Stomach smooth muscle (tissue), 2 donors: ENCODE measurements around the gene DTD1.

ENCODE experiments used
- H3K27ac ChIP-seq: one replicate; pipeline ENCODE4 v1.7.0; 2013; ENCODE audit warnings: mild to moderate bottlenecking, low read length, inconsistent platforms
- H3K27me3 ChIP-seq, 2 donors: one replicate each; pipeline ENCODE4 v1.7.0; 2013; ENCODE audit warnings: low read length in 2 of 2; ENCODE audit not compliant: insufficient read depth in 2 of 2, control insufficient read depth in 1 of 2
- H3K36me3 ChIP-seq, 2 donors: one replicate each; pipeline ENCODE4 v1.7.0; 2013; ENCODE audit warnings: low read length in 2 of 2; ENCODE audit not compliant: control insufficient read depth in 2 of 2, insufficient read depth in 2 of 2
- H3K4me1 ChIP-seq: one replicate; pipeline ENCODE4 v1.7.0; 2013; ENCODE audit warnings: low read length; ENCODE audit not compliant: control insufficient read depth, insufficient read depth
- H3K4me3 ChIP-seq, 2 donors: one replicate each; pipeline ENCODE4 v1.7.0; 2013; ENCODE audit warnings: low read length in 2 of 2
- H3K9ac ChIP-seq, 2 donors: one replicate each; pipeline ENCODE4 v1.7.0; 2013; ENCODE audit warnings: low read length in 2 of 2, mild to moderate bottlenecking in 1 of 2
- H3K9me3 ChIP-seq, 2 donors: one replicate each; pipeline ENCODE4 v1.7.0; 2013; ENCODE audit warnings: low read length in 2 of 2; ENCODE audit not compliant: control insufficient read depth in 2 of 2
- donor health status: healthy.
- donor health status: Pancreatic carcinoma.

DTD1 gene

GRCh38 chr20:18662279-18663040, 74.6 kb downstream of the DTD1 start:
- Histone ChIP-seq H3K27me3 (no peaks in the 10 kb centered on the region), H3K4me3 (no peak overlapping the region), H3K27ac (no peak overlapping the region), H3K4me1 (peaks cover 3% of the 10 kb centered on the region), H3K9me3 (no peaks in the 10 kb centered on the region), H3K36me3 (no peaks in the 10 kb centered on the region), H3K9ac (no peak overlapping the region)

- Histone ChIP-seq H3K27ac (no peak overlapping the region), H3K27me3 (no peaks in the 10 kb centered on the region), H3K4me1 (peaks cover 7% of the 10 kb centered on the region), H3K9ac (no peak overlapping the region), H3K9me3 (no peaks in the 10 kb centered on the region), H3K36me3 (no peaks in the 10 kb centered on the region), H3K4me3 (no peak overlapping the region)
Observed at GRCh38 chr20:18663932-18664331, 76.1 kb downstream of the DTD1 start.

- no peaks in the 10 kb centered on the region for H3K36me3 ChIP-seq
- no peaks in the 10 kb centered on the region for H3K27me3 ChIP-seq
Observed at GRCh38 chr20:18665135-18665534, 77.3 kb downstream of the DTD1 start.

GRCh38 chr20:18666803-18667415, 79.1 kb downstream of the DTD1 start:
- Histone ChIP-seq H3K27me3 (no peaks in the 10 kb centered on the region), H3K9me3 (no peaks in the 10 kb centered on the region), H3K4me3 (no peak overlapping the region), H3K9ac (no peak overlapping the region), H3K27ac (no peak overlapping the region), H3K36me3 (no peaks in the 10 kb centered on the region), H3K4me1 (peaks cover 30% of the 10 kb centered on the region)

More at GRCh38 chr20:18665135-18665534, 77.3 kb downstream of the DTD1 start:
- peaks cover 18% of the 10 kb centered on the region for H3K4me1 ChIP-seq
- H3K27ac ChIP-seq = no peak overlapping the region
- no peak overlapping the region for H3K9ac ChIP-seq
- no peak overlapping the region for H3K4me3 ChIP-seq
- no peaks in the 10 kb centered on the region for H3K9me3 ChIP-seq

- H3K4me1 ChIP-seq = peaks cover 30% of the 10 kb centered on the region
- H3K9ac ChIP-seq = no peak overlapping the region
- H3K27ac ChIP-seq = no peak overlapping the region
- no peaks in the 10 kb centered on the region for H3K27me3 ChIP-seq
- no peaks in the 10 kb centered on the region for H3K36me3 ChIP-seq
- no peaks in the 10 kb centered on the region for H3K9me3 ChIP-seq
- no peak overlapping the region for H3K4me3 ChIP-seq
Observed at GRCh38 chr20:18669241-18670019, 81.6 kb downstream of the DTD1 start.

- no peaks in the 10 kb centered on the region for H3K36me3 ChIP-seq
- no peak overlapping the region for H3K27ac ChIP-seq
- no peaks in the 10 kb centered on the region for H3K9me3 ChIP-seq
- H3K4me1 ChIP-seq = peaks cover 30% of the 10 kb centered on the region
- no peak overlapping the region for H3K4me3 ChIP-seq
- no peak overlapping the region for H3K9ac ChIP-seq
- H3K27me3 ChIP-seq = no peaks in the 10 kb centered on the region
Observed at GRCh38 chr20:18671203-18671710, 83.4 kb downstream of the DTD1 start.

- Histone ChIP-seq H3K27me3 (no peaks in the 10 kb centered on the region), H3K4me1 (peaks cover 27% of the 10 kb centered on the region), H3K9ac (no peak overlapping the region), H3K27ac (no peak overlapping the region), H3K4me3 (no peak overlapping the region), H3K9me3 (no peaks in the 10 kb centered on the region), H3K36me3 (no peaks in the 10 kb centered on the region)
Observed at GRCh38 chr20:18672834-18673233, 85.0 kb downstream of the DTD1 start.

GRCh38 chr20:18676396-18676795, 88.5 kb downstream of the DTD1 start:
- H3K9me3 ChIP-seq = no peaks in the 10 kb centered on the region
- H3K36me3 ChIP-seq = no peaks in the 10 kb centered on the region

GRCh38 chr20:18677126-18677525, 89.3 kb downstream of the DTD1 start:
- Histone ChIP-seq H3K27me3 (no peaks in the 10 kb centered on the region), H3K4me1 (no peaks in the 10 kb centered on the region), H3K36me3 (no peaks in the 10 kb centered on the region), H3K27ac (no peak overlapping the region), H3K4me3 (no peak overlapping the region), H3K9me3 (no peaks in the 10 kb centered on the region), H3K9ac (no peak overlapping the region)

More at GRCh38 chr20:18676396-18676795, 88.5 kb downstream of the DTD1 start:
- no peaks in the 10 kb centered on the region for H3K27me3 ChIP-seq
- no peak overlapping the region for H3K4me3 ChIP-seq
- no peak overlapping the region for H3K27ac ChIP-seq
- peaks cover 2% of the 10 kb centered on the region for H3K4me1 ChIP-seq
- H3K9ac ChIP-seq = no peak overlapping the region

GRCh38 chr20:18678549-18679419, 90.9 kb downstream of the DTD1 start:
- no peaks in the 10 kb centered on the region for H3K36me3 ChIP-seq
- H3K9ac ChIP-seq = no peak overlapping the region
- H3K27ac ChIP-seq = no peak overlapping the region

More at GRCh38 chr20:18678549-18679419, 90.9 kb downstream of the DTD1 start:
- Histone ChIP-seq H3K9me3 (no peaks in the 10 kb centered on the region), H3K4me1 (no peaks in the 10 kb centered on the region), H3K4me3 (no peak overlapping the region), H3K27me3 (no peaks in the 10 kb centered on the region)
